ENCODE results near the gene ZNF48. TPM values are rescaled to one million over a fixed set of nuclear protein-coding genes. Genes with fewer than 3 reads are reported as not detected.

The ZNF48 gene
- 1 to 10 TPM; 3.4 to 5.4 (median 4.9) TPM for total RNA-seq

DNA sequence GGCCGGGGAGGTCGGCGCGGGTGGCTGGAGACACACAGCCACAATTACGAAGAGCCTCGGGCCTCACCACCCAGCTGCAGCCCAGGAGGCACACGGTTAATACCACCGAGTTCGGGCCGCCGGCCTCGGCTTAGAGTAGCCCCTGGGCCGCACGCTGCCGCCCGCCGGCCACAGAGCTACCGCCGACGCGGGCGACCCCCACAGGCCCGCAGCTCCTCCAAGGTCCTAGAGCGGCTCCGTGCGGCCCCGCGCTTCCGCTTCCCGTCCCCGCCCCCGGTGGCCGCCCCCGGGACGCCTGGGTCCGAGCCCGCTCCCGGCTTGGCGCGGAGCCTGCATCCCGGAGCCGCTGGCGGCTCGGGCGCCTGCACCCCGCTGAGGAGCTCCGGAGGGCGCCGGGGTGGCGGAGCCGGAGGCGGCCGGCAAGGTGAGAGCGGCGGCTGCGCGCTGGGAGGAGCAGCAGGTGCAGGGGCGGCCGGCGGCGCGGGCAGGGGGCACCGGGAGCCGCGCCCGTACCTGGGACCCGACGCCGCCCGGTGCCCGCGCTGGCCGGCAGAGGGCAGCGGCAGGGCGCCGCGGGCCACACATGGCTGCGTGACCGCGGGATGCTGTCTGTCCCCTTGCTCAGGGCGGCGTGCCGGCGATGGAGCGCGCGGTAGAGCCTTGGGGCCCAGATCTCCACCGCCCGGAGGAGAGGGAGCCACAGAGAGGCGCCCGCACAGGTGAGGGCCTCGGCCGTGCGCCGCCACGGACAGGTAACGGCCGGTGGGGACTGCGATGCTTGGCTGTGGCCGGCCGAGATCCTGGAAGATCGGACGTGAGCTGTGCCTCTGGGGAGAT, at the start of gene ZNF48:
TSS of gene ZNF48 (plus strand) at position 266 of the 837 bp plus-strand sequence. CDS start at position 641, 375 bp downstream.
- TF ChIP-seq, protein P1, sequence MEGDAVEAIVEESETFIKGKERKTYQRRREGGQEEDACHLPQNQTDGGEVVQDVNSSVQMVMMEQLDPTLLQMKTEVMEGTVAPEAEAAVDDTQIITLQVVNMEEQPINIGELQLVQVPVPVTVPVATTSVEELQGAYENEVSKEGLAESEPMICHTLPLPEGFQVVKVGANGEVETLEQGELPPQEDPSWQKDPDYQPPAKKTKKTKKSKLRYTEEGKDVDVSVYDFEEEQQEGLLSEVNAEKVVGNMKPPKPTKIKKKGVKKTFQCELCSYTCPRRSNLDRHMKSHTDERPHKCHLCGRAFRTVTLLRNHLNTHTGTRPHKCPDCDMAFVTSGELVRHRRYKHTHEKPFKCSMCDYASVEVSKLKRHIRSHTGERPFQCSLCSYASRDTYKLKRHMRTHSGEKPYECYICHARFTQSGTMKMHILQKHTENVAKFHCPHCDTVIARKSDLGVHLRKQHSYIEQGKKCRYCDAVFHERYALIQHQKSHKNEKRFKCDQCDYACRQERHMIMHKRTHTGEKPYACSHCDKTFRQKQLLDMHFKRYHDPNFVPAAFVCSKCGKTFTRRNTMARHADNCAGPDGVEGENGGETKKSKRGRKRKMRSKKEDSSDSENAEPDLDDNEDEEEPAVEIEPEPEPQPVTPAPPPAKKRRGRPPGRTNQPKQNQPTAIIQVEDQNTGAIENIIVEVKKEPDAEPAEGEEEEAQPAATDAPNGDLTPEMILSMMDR (IDR thresholded peaks at IDR 0.05): no peak
- DNase-seq (ENCODE audit: low spot score): no peak

DNA sequence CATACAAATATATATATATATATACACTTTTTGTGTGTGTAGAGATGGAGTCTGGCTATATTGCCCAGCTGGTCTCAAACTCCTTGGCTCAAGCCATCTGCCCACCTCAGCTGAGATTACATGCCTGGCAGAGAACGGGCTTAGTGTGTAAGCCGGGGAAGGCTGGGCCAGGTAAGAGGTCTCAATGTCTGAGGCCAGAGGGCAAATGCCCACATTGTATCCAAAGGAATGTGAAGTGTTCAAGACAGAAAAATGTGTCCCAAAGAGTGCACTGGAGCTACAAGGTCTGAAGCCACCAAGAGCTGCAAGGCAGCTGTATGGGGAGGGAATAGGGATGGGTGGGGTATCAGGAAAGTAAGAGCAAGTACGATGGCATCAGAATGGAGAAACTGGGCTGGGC, 48.9 kb upstream of the ZNF48 start:
- TF ChIP-seq, protein P1 (IDR thresholded peaks at IDR 0.05): no peak
- ATAC-seq (ENCODE audit: low FRiP score): no peak

More for the DNA sequence above, at the start of gene ZNF48:
- peak; percentile 97 for ATAC-seq (ENCODE audit: low FRiP score)

DNA sequence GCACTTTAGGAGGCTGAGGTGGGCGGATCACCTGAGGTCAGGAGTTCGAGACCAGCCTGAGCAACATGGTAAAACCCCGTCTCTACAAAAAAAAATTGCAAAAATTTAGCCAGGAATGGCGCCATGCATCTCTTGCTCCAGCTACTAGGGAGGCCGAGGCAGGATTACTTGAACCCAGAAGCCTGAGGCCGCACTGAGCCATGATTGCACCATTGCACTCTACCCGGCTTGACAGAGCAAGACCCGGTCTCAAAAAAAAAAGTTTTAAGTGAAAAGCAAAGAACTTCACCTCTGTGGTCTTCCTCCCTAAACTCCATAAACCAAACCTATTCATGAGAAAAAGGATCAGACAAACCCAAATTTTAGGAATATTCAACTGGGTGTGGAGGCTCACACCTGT, 47.1 kb upstream of the ZNF48 start:
- DNase-seq (ENCODE audit: low spot score) (no peak), ATAC-seq (ENCODE audit: low FRiP score) (no peak)
- TF ChIP-seq, protein P1 (IDR thresholded peaks at IDR 0.05): no peak

More for the DNA sequence above, 48.9 kb upstream of the ZNF48 start:
- no peak for DNase-seq (ENCODE audit: low spot score)

DNA sequence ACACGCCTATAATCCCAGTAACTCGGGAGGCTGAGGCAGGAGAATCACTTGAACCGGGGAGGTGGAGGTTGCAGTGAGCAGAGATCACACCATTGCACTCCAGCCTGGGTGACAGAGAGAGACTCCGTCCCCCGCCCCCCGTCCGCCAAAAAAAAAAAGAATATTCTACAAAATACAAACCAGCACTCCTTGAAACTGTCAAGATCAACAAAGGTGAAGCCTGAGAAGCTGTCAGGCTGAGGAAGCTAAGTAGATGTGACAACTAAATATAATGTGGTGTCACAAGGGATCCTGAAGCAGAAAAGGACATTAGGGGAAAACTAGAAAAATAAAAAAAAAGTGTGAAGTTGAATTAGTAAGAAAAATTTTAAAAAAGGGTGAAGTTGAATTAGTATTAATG, 46.3 kb upstream of the ZNF48 start:
- DNase-seq (ENCODE audit: low spot score) (no peak), ATAC-seq (ENCODE audit: low FRiP score) (no peak)
- TF ChIP-seq, protein P1 (IDR thresholded peaks at IDR 0.05): no peak

DNA sequence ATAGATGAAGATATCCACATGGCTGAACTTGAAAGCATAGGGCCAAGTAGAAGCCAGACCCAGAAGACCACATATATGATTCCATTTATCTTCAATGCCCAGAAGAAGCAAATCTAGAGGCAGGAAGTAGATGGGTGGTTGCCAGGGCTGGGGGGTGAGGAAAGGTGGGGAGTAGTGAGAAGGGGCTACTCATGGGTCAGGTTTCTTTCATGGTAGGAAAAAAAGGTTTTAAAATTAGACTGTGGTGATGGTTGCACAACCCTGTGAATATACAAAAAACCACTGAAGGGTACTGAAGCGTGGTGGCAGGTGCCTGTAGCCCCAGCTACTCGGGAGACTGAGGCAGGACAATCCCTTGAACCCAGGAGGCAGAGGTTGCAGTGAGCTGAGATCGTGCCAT, 45.5 kb upstream of the ZNF48 start:
- TF ChIP-seq, protein P1 (IDR thresholded peaks at IDR 0.05): no peak
- no peak for ATAC-seq (ENCODE audit: low FRiP score)
- no peak for DNase-seq (ENCODE audit: low spot score)

DNA sequence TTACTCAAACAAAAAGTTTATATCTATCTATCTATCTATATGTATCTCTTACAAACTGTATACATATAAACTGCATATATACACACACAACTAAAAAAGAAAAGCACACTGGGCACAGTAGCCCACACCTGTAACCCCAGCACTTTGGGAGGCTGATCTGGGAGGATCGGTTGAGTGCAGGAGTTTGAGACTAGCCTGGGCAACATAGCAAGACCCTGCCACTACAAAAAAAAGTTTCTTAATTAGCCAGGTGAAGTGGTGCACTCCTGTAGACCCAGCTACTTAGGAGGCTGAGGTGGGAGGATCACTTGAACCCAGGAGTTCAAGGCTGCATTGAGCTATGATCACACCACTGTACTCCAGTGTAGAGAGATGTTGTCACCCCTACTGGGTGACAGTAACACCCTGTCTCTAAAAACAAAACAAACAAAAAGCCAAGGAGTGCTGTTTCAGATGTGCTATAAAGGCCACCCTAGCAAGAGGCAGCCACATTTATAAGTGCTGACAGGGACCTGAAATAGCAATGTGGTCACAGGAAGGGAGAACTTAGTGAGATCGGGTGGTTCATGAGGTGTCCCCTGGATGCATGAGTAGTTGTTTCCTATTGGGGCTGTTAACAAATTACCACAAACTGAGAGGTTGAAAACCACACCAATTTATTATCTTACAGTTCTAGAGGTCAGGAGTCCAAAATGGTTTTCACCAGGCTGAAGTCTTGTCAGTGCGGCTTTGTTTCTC, 44.9 kb upstream of the ZNF48 start:
- DNase-seq (ENCODE audit: low spot score) (no peak), ATAC-seq (ENCODE audit: low FRiP score) (no peak)
- TF ChIP-seq, protein P1 (IDR thresholded peaks at IDR 0.05): no peak

Data from omental fat pad (tissue), 4 donors.